GM21737 (cell line): ENCODE measurements around the gene ABCF2.

Source experiments
- ATAC-seq: cut with Tn5 transposase; IDR thresholded peaks from one replicate; pipeline ENCODE4 v1.9.1; 2021; ENCODE audit warnings: mild to moderate bottlenecking, moderate library complexity; ENCODE audit not compliant: unreplicated experiment

Gene ABCF2

DNA sequence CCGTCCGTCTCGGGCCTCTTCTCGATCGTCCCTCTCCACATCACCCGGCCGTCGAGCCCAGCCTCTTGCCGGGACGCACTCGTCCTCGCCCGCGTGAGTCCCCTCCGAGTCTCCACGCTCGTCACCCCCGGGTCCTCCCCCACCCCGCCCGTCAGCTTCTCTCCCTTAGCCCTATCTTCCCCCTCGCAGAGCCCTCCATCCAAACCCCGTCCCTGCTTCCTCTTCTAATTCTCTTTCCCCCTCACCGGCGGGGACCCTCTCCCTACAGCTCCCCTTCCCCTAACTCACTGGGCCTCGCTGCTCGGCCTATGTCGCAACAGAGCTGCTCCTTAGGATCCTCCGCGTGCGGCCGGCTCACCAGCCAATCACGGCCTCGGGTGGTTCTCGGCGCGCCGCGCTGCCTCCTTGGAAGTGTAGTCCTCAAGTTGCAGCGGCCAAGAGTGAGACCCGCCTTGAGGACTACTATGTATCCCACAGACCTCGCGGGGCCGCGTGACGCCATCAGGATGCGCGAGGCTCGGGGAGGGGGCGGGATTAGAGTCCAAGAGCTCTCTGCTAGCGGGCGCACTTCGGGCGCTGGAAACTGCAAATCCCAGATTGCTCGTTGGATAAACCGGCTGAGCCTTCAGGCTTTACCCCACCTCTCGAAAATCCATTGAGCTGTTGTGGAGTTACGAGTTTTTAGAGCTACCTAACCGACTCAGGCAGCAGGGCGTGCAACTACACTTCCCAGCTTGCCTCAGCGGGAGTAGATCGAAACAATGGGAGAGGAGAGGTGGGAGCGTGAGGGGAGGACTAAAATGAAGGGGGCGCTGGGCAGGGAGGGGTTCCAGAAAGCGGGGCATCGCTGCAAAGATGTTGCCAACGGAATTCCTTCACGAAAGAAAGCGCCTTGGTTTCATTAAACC is at the start of gene ABCF2:
Gene ABCF2, minus strand, starts transcription at position 331 of the 908 bp plus-strand sequence. CDS start 747 bp downstream, outside the sequence.
- peak; percentile 98 for ATAC-seq

DNA sequence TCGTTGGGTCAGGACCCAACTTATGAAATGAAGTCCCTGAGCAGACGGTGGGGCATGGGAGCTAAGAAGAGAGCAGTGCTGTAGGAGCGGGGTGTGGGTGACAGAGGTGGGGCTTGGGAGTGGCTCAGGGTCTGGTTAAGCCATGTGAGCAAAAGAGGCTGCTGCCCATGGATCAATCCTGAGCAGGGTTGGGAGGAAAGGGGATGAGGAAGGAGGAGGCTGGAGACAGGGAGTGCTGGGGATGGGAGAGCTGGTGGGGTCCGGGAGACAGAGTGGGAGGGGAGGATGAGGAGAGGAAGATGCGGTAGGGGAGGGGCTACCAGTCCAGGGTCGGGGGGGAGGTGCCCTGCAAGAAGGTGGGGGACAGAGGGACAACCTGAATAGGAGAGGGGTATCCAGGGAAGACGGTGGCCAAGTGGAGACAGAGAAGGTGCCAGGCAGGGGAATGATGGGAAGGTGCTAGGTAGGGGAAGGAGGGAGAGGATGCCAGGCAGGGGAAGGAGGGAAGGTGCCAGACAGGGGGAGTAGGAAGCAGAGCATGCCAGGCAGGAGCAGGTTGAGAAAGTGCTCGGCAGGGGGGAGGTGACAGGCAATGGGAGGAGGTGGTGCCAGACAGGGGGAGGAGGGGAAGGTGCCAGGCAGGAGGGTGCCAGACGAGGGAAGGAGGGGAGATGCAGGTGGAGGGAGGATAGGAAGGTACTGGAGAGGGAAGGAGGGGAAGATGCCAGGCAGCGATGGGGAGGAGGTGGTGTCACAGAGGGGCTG is 49.0 kb upstream of the ABCF2 start:
- ATAC-seq: no peak

DNA sequence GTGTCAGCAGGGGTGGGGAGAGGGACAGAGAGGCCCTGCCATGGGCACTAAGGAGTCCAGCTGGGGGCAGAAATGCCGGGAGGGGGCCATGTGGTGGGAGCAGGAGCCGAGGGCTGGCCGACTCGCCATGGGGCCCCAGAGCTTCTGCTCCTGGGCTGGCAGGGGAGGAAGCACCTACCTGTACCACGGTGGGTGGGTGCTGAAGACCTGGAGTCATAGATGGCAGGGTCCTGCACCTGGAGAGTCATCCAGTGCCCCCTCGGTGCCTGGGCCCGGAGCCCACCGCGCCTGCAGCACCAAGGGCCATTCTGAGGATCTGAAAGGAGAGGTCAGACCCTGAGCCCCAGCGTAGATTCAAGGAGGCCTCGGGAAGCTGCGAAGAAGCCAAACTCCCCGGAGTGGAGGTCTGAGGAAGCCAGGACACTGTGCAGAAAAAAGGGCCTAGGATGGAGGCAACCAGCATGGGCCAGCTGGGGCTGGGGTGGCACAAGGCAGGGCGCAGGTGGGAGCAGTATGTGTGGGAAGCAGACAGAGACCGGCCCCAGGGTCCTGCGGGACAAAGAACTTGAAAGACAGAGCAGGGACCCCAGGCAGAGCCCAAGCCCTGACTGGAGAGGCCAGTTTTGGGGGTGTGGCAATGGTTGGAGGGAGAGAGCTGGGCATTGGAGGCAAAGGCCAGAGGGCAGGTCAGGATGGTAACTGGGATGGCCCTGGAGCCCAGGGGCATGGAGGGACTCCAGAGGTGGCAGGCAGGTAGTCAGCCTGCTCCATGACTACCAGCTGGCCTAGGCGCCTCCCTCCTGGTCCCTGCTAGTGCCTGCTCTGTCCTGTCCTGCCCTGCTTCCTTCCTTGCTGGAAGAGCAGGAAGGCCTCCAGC is 48.2 kb upstream of the ABCF2 start:
- no peak for ATAC-seq

DNA sequence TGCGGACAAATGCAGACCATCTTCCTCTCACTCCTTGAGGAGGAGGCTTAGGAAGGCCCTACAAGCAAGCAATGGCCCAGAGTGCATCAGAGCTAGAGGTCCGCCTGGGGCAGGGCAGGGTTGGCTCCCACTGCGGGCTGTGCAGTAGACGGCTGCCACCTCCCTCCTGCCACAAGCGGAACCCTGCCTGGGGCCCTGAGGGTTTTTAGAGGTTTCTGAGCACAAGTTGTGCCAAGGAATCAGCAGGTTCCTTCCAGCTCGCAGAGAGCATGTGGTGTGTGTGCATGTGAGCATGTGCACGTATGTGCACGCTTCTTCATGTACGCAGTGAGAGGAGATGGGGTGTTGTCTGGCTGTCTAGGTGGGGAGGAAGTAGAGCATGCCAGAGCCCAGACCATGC is 47.4 kb upstream of the ABCF2 start:
- ATAC-seq: no peak

DNA sequence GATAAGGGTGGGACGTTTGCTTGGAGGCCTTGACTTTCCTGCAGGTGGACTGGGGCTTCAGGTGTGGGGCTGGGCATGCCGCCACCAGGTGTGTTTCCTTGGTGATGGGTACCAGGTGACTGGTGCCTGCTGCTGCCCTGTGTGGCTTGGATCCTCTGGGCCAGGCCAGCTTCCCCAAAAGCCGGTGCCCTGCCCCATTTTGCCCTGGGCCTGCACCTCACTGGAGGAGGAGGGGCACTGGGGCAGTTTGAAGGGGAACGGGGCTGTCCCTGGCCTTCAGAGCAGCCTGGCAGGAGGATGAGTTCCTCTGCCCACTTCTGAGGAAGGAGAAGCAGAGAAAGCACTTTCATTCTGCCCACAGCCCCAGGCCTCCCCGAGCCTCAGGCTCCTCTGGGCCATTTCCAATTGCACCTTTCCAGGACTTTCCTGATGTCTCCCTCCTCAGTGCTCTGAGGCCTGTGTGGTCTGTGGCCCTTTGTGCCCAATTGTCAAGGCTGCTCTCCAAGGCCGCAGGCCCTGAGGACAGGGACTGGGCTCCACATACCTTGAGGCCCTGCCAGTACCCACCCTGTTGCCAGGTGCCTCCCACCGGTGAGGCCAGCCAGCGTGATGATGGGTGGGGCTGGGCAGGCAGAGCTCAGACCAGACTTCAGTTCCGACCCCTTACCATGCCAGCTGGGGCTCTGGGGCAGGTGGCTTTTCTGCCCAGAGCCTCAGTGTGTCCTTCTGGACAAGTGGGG is 46.8 kb upstream of the ABCF2 start:
- ATAC-seq: no peak

DNA sequence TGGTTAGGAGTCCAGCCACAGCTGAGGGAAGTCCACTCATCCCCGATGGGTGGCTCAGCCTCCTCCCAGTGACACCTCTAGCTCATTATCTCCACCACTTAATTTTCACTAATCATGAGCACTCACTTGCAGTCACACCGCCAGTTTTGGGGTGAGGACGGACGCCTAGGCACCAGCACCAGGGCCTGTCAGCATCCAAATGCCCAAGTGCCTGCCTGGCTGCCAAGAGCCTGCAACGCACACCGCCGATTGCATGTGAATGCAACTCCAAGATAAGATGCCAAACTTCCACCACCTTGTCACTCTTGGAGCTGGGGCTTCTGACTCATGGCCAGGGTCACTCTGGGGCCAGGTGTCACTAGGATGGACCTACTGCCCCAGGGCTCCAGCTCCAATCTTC is 45.9 kb upstream of the ABCF2 start:
- ATAC-seq: no peak

DNA sequence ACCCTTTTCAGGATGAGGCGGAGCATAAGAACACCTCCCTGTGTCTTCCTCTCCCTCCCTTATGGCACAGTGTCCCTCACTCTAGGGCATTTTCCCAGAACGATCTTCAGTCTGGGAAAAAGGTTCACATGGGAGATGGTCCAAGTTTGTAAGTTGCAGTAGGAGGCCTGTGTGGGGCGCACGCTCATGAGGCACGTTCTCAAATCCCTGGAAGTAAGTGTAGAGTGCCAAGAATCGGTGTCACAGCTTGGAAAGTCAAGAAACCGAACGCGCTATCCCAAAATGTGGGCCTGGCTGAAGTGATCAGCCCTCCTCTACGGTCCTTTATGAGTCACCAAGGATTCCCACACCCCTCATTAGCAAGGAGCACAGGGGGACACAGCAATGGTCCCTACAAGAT is 45.4 kb upstream of the ABCF2 start:
- ATAC-seq: no peak

DNA sequence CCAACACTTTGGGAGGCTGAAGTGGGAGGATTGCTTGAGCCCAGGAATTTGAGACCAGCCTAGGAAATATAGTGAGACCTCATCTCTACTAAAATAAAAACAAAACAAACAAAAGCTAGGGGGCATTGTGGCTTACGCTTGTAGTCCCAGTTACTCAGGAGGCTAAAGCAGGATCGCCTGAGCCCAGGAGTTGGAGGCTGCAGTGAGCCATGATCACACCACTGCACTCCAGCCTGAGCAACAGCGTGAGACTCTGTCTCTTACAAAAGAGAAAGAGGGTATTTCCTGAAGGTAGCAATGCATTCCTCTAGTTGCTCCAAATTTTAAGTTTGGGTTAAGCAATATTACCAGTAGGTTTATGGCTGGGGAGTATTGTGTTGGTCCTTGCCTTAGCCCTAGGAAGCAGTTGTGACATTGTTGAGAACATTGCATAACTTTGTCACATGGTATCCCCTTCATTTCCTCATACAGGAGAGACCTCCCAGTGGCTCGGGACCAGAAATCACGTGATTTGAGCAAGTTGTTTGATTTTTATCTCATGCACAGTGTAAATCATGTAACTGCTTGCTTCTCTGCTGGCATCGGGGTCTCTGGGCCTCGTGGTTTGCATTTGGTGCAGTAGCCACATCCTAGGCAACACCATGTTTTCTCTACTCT is 44.8 kb upstream of the ABCF2 start:
- ATAC-seq: no peak

DNA sequence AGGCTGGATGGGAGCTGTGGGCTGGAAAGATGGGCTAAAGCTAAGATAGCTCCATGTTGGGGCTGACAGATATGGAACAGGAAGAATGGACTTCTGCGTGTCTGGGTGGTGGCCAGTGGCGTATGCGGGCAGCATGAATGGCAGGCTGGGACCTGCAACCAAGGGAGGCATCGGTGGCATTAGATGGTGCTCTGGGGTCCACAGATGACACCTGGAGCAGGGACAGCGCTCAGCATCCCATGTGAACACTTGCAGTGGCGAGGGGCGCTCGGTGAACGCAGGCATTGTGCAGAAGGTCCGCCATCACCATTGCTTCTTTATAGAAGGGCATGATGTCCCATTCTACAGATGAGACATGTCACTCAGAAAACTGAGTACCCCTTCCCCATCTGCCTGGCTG is 42.5 kb upstream of the ABCF2 start:
- ATAC-seq: no peak

DNA sequence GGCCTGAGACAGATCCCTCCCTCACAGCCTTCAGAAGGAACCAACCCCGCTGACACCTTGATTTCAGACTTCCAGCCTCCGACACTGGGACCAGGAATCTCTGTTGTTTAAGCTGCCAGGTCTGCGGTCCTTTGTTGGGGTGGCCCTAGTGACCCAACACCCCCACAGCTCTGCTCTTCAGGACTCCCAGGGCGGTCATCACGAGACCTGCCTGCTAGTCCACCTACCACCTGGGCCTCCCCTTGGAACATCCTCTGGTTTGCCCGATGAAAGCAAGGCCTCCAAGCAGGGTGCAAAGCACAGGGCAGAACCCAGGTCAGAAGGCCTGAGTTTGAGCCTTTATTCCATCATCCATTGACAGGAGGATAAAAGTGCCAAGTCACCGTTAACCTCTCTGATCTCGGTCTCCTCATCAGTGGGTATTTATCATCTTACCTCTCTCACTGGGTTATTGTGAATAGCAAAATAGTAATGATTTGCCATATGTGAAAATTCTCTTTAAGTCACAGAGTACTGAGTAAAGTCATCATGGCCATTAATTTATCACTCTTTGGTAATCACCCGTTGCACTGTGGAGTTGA is 38.4 kb upstream of the ABCF2 start:
- ATAC-seq: no peak

DNA sequence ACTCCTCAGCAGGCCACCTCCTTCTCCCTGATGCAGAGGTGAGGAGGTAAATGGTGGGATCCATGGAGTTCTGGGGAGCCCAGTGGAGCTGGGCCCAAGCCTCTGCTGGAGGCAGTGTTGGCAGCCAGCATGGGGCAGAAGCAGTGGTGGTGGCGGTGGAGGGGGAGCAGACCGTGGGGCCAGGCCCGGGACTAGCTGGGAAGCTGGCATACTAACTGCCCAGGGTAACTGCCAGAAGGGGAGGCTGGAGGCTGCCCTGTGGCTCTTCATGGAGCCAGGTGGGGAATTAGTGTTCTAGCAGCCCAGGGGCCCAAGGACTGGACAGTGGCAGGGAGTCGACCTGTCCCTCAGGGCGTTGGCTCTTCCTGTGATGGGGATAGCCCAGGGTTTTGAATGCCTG is 37.6 kb upstream of the ABCF2 start:
- ATAC-seq: no peak

DNA sequence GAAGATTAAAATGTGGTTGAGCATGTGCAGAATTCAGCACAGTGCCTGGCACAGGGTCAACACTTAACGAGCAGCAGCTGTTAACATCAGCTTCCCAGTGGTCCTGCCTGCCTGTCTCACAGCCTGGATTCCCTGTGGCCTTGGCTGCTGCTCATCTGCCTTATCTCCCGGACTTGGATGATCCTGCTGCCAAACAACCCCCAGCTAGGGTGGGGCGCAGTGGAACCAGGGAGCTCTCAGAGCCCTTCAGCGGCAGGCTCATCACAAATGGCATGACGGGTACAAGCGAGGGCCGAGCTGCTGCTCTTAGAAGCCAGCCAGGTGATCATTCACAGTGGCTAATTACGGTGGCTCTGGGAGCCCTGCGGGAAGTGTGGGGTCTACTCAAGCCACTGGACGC is 34.5 kb upstream of the ABCF2 start:
- no peak for ATAC-seq

DNA sequence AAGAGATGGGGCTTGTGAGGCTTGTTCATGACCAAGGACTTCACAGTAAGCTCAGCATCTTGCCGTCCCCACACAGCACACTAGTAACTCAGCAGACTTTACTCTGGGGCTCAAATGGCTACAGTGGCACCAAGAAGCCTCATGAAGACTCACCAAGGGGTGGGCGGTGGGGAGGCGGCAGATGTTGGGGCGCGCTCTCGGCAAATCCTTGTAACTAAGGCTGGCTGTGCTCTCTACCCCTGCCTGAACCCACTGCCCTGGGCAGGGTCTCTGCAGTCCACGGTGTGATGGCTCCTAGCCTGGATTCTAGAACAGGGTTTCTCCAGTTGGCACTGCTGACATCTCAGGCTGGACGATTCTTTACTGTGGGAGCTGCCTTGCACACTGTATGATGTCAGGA is 33.9 kb upstream of the ABCF2 start:
- ATAC-seq: no peak

DNA sequence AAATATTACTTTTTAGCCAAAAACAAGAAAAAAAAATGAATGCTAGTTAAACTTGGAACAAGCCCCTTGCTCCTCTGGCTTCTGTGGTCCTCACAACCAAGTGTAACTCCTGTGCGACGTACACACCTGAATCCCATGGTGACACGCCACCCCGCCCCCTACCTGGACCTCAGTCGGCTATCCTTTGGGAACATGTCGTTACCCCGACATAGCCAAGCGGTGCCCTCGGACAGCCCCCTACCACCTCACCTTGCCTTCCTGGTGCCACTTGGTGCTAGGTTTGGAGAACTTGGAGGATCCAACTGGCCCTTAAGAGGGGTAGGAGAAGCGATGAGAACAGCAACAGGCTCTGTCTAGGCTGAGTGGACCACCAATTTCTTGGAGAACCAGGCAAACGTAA is 33.5 kb upstream of the ABCF2 start:
- ATAC-seq: no peak

DNA sequence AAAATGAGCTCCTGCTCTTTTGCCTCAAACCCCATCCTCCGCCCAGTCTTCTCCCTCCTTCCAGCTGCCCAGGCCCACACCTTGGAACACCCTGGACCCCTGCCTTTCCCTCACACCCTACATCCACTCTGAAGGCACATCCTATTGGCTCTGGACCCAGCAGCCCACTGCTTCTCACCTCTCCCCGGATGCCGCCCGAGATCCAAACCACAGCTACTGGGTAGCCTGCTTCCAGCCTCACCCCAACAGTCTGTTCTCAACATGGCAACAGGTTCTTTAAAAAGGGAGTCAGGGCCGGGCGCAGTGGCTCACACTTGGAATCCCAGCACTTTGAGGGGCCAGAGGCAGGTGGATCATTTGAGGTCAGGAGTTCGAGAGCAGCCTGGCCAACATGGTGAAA is 31.0 kb upstream of the ABCF2 start:
- ATAC-seq: no peak

DNA sequence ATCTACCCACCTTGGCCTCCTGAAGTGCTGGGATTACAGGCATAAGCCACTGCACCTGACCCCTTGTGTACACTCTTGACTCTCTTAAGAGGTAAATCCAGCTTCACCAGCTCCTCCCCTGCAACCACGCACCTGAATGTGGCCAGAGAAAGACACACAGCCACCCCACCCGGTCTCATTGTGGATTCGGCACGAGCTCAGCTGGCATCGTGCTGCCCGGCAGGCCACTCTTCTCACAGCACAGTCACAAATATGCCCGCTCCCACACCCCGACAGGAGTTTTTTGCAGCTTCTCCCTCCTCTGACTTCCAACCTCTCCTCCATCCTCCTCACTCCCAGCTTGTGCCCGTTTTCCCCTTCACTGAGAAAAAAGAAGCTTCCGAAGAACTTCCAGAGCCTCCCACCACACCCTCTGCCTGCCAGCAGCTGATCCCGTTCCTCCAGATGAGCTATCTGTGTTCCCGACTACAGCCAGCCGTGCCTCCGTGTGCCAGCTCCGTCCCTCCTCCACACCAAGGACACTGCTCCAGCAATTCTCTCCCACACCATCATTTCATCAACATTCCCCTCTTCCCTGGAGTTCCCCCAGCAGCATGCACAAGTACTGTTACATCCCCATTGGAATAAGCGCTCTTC is 29.5 kb upstream of the ABCF2 start:
- ATAC-seq: no peak

DNA sequence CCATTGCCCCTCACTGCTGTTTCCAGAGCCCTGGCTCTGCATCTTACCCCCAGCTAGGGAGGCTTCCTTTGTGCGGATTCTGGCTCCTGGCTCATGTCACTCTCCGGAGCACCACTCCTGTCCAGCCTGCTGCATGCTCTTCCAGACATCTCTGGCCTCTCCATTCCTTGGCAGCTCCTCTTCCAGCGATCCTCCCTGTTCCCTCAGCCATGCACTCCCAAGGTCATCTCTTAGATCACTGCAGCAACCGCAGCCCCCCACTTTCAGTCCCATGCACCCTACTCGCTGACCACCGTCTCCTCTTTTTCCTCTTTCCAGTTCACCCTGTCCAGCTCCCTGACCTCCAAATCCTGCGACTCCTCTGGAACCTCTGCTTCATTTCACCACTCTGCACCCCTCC is 28.4 kb upstream of the ABCF2 start:
- no peak for ATAC-seq

DNA sequence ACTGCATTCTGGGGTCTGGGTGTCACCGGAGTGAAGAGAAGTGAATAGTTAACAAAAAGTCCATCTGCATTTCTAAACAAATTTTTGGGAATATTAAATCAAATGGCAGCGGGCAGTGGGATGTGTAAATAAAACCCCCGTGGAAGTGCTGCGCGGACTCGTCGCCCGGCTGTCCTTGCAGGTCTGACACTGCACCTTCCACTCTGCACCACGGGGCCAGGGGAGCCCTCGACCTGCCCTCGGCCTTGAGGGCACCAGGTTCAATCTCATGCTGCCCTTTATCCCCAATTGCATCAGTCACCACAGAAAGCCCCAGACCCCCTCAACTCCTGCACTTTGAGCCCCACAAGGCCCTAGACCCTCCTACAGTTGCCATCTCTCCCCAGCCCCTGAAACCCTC is 27.8 kb upstream of the ABCF2 start:
- ATAC-seq: no peak

DNA sequence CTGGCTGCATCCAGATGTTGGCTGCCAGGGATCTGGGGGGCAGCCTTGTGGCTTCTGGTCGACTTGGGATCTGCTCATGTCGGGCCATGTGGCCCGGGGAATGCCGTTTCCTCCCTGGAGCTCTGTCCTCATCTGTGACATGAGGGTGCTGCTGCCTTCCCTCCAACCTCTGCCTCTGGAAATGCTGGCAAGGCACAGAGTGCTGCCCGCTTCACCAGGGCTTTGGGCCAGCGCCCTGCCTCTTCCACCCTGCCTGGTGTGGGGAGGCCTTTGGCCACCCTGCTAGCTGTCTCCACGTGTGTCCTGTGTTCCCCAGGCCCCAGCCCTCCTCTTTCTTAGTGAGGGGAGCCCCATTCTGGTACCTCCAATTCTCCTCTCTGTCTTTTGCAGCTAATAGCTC is 27.3 kb upstream of the ABCF2 start:
- ATAC-seq: no peak
